SK-N-SH treated with all-trans-retinoic acid at 6 μM for 48 hours (cell line): ENCODE data around the gene C6orf15.
A peak's percentile ranks its signal among the peaks of the same experiment; 100 is the strongest.

Source experiments
- ATAC-seq: fragments of 200-7000 bp; cut with Tn5 transposase; 3 replicates; pipeline ENCODE4 v1.9.1; 2020; ENCODE audit warnings: mild to moderate bottlenecking, moderate library complexity
- BACH2 ChIP-seq: fragments of 250-450 bp; sonication (Bioruptor Pico); IDR thresholded peaks from 2 replicates; pipeline ENCODE4 v1.9.0; 2021; ENCODE audit warnings: mild to moderate bottlenecking, borderline replicate concordance
- CSDC2 ChIP-seq: fragments of 250-450 bp; sonication (Bioruptor Pico); IDR thresholded peaks from 2 replicates; pipeline ENCODE4 v1.5.0; 2020; ENCODE audit warnings: mild to moderate bottlenecking, moderate library complexity
- CSRNP3 ChIP-seq: fragments of 250-450 bp; sonication (Bioruptor Pico); IDR thresholded peaks from 2 replicates; pipeline ENCODE4 v1.5.1; 2021; ENCODE audit warnings: mild to moderate bottlenecking, moderate library complexity
- ESRRG ChIP-seq: fragments of 250-450 bp; sonication (Bioruptor Pico); IDR thresholded peaks from 2 replicates; pipeline ENCODE4 v1.6.1; 2021; ENCODE audit warnings: mild to moderate bottlenecking
- GLIS3 ChIP-seq: fragments of 250-450 bp; sonication (Bioruptor Pico); IDR thresholded peaks from 2 replicates; pipeline ENCODE4 v1.5.0; 2020; ENCODE audit warnings: mild to moderate bottlenecking, moderate library complexity
- ISL1 ChIP-seq: fragments of 250-450 bp; sonication (Bioruptor Pico); IDR thresholded peaks from 2 replicates; pipeline ENCODE4 v2.1.2; 2022; ENCODE audit warnings: mild to moderate bottlenecking, moderate library complexity
- OSR1 ChIP-seq: fragments of 250-450 bp; sonication (Bioruptor Pico); IDR thresholded peaks from 2 replicates; pipeline ENCODE4 v1.8.0; 2022; ENCODE audit warnings: moderate library complexity, mild to moderate bottlenecking, inconsistent platforms
- PATZ1 ChIP-seq: fragments of 250-450 bp; sonication (Bioruptor Pico); IDR thresholded peaks from 2 replicates; pipeline ENCODE4 v1.8.0; 2020; ENCODE audit warnings: mild to moderate bottlenecking, moderate library complexity, borderline replicate concordance
- PPARA ChIP-seq: fragments of 250-450 bp; sonication (Bioruptor Pico); IDR thresholded peaks from 2 replicates; pipeline ENCODE4 v1.5.0; 2020; ENCODE audit warnings: mild to moderate bottlenecking, borderline replicate concordance
- RARB ChIP-seq: fragments of 250-450 bp; sonication (Bioruptor Pico); IDR thresholded peaks from 2 replicates; pipeline ENCODE4 v1.8.0; 2021; ENCODE audit warnings: mild to moderate bottlenecking, moderate library complexity
- SNAI2 ChIP-seq: fragments of 250-450 bp; sonication (Bioruptor Pico); IDR thresholded peaks from 2 replicates; pipeline ENCODE4 v1.5.0; 2020; ENCODE audit warnings: mild to moderate bottlenecking, moderate library complexity
- TCF4 ChIP-seq: fragments of 250-450 bp; sonication (Bioruptor Pico); IDR thresholded peaks from 2 replicates; pipeline ENCODE4 v1.8.0; 2021; ENCODE audit warnings: mild to moderate bottlenecking, moderate library complexity, borderline replicate concordance
- TOX ChIP-seq: fragments of 250-450 bp; sonication (Bioruptor Pico); IDR thresholded peaks from 2 replicates; pipeline ENCODE4 v1.8.0; 2021; ENCODE audit warnings: mild to moderate bottlenecking, moderate library complexity, borderline replicate concordance
- TSHZ2 ChIP-seq: fragments of 250-450 bp; sonication (Bioruptor Pico); IDR thresholded peaks from 2 replicates; pipeline ENCODE4 v1.5.0; 2020; ENCODE audit warnings: mild to moderate bottlenecking, moderate library complexity
- ZC3H10 ChIP-seq: fragments of 250-450 bp; sonication (Bioruptor Pico); IDR thresholded peaks from 2 replicates; pipeline ENCODE4 v1.5.1; 2021; ENCODE audit warnings: mild to moderate bottlenecking, moderate library complexity
- ZFP3 ChIP-seq: fragments of 250-450 bp; sonication (Bioruptor Pico); IDR thresholded peaks from 2 replicates; pipeline ENCODE4 v1.5.0; 2020; ENCODE audit warnings: mild to moderate bottlenecking, moderate library complexity
- ZFP30 ChIP-seq: fragments of 450-650 bp; formaldehyde crosslinking; IDR thresholded peaks from 2 replicates; pipeline ENCODE4 v1.5.0; 2022; ENCODE audit warnings: mild to moderate bottlenecking, moderate library complexity
- ZNF565 ChIP-seq: fragments of 450-650 bp; formaldehyde crosslinking; conservative IDR thresholded peaks from 2 replicates; pipeline ENCODE4 v1.5.0; 2020; ENCODE audit warnings: low read depth, mild to moderate bottlenecking, moderate library complexity
- ZNF70 ChIP-seq: fragments of 450-650 bp; formaldehyde crosslinking; IDR thresholded peaks from 2 replicates; pipeline ENCODE4 v1.5.0; 2020; ENCODE audit warnings: mild to moderate bottlenecking, moderate library complexity

C6orf15 gene

GRCh38 chr6:31096215-31096614 lies 16.2 kb downstream of the C6orf15 start:
- TF ChIP-seq ZFP30 (no peak), OSR1 (CRISPR knock-in tag) (no peak), GLIS3 (no peak), ZFP3 (CRISPR knock-in tag) (no peak)
- no peak for ATAC-seq

GRCh38 chr6:31094389-31094881 lies 17.9 kb downstream of the C6orf15 start:
- TF ChIP-seq ZNF70 (no peak), ESRRG (CRISPR knock-in tag) (no peak), SNAI2 (CRISPR knock-in tag) (no peak), OSR1 (CRISPR knock-in tag) (no peak), ZFP3 (CRISPR knock-in tag) (no peak), ZNF565 (CRISPR knock-in tag) (no peak), RARB (CRISPR knock-in tag) (no peak), TOX (CRISPR knock-in tag) (no peak), PATZ1 (CRISPR knock-in tag) (no peak), TSHZ2 (CRISPR knock-in tag) (no peak), ZC3H10 (no peak), CSRNP3 (CRISPR knock-in tag) (no peak), TCF4 (no peak), ISL1 (CRISPR knock-in tag) (no peak), CSDC2 (CRISPR knock-in tag) (no peak)
- TF ChIP-seq, all 23 proteins: peak for 0
- ATAC-seq: peak; percentile 79

- no peak for ATAC-seq
- TF ChIP-seq PPARA (no peak), GLIS3 (no peak), CSRNP3 (CRISPR knock-in tag) (no peak), PATZ1 (CRISPR knock-in tag) (no peak), SNAI2 (CRISPR knock-in tag) (no peak), ZFP30 (no peak), TSHZ2 (CRISPR knock-in tag) (no peak), CSDC2 (CRISPR knock-in tag) (no peak), ZNF565 (CRISPR knock-in tag) (no peak), RARB (CRISPR knock-in tag) (no peak), ZC3H10 (no peak), BACH2 (CRISPR knock-in tag) (no peak), TCF4 (no peak), OSR1 (CRISPR knock-in tag) (no peak), ESRRG (CRISPR knock-in tag) (no peak), TOX (CRISPR knock-in tag) (no peak), ISL1 (CRISPR knock-in tag) (no peak)
Observed at GRCh38 chr6:31092769-31093505, 19.4 kb downstream of the C6orf15 start.
